K562 treated with DMSO at 1 percent for 48 hours (cell line): ENCODE results near the gene INO80. TPM values are rescaled to one million over a fixed set of nuclear protein-coding genes. Genes with fewer than 3 reads are reported as not detected.

ENCODE experiments used
- total RNA-seq: library from RNA; unstranded; fragments of 300-600 nt; gene quantifications from 2 replicates; pipeline ENCODE4 v1.2.3, GENCODE V29; 2022; ENCODE audit warnings: low replicate concordance; ENCODE audit errors: extremely low read depth

The INO80 gene
- not detected in 2 replicates for total RNA-seq

GRCh38 chr15:41116116-41116961 is at the start of gene INO80:
Gene INO80, minus strand, starts transcription at chr15:41116280. Its CDS starts 19,970 bp downstream, at chr15:41096310.

GRCh38 chr15:40952901-40953712 is 163.0 kb downstream of the INO80 start, which contains the start of gene CHAC1:
Gene CHAC1, plus strand, starts transcription at chr15:40953471. Its CDS starts 113 bp downstream, at chr15:40953584.

Other genes starting within 250 kb of the INO80 start
- gene RHOV, start 242.0 kb downstream of the INO80 start, total RNA-seq, result not detected in 2 replicates
- not detected in 2 replicates for gene VPS18, start 221.8 kb downstream of the INO80 start, total RNA-seq
- not detected in 2 replicates for gene DLL4, start 186.9 kb downstream of the INO80 start, total RNA-seq
- gene CHAC1, start 162.8 kb downstream of the INO80 start, total RNA-seq, result not detected in 2 replicates
- not detected in 2 replicates for gene EXD1, start 114.5 kb upstream of the INO80 start, total RNA-seq
- not detected in 2 replicates for gene CHP1, start 115.0 kb upstream of the INO80 start, total RNA-seq
- gene OIP5, start 216.3 kb upstream of the INO80 start, total RNA-seq, result not detected in 2 replicates
- not detected in 2 replicates for gene NUSAP1, start 216.6 kb upstream of the INO80 start, total RNA-seq